Endothelial cell (in vitro differentiated cells): Measurements from ENCODE around the gene LHB. TPM values are rescaled to one million over a fixed set of nuclear protein-coding genes. Genes with fewer than 3 reads are reported as not detected.
A peak's percentile ranks its signal among the peaks of the same experiment; 100 is the strongest.

Experiments
- DNase-seq: peaks from one replicate; pipeline ENCODE4 v3.0.0; 2021; ENCODE audit warnings: low spot score
- H3K27ac Mint-ChIP-seq: one replicate; pipeline ENCODE4 v1.8.0; 2021; ENCODE audit warnings: mixed read lengths, inconsistent platforms; ENCODE audit not compliant: unreplicated experiment
- H3K27me3 Mint-ChIP-seq: one replicate; pipeline ENCODE4 v1.8.0; 2021; ENCODE audit warnings: mild to moderate bottlenecking, moderate library complexity, mixed read lengths, inconsistent platforms; ENCODE audit not compliant: unreplicated experiment
- H3K36me3 Mint-ChIP-seq: one replicate; pipeline ENCODE4 v1.8.0; 2021; ENCODE audit warnings: mild to moderate bottlenecking, low read depth, mixed read lengths, inconsistent platforms; ENCODE audit not compliant: unreplicated experiment
- H3K4me1 Mint-ChIP-seq: one replicate; pipeline ENCODE4 v1.8.0; 2021; ENCODE audit warnings: mild to moderate bottlenecking, mixed read lengths, inconsistent platforms; ENCODE audit not compliant: unreplicated experiment
- H3K4me3 Mint-ChIP-seq: one replicate; pipeline ENCODE4 v1.8.0; 2021; ENCODE audit warnings: mild to moderate bottlenecking, mixed read lengths, inconsistent platforms; ENCODE audit not compliant: unreplicated experiment
- H3K9me3 Mint-ChIP-seq: one replicate; pipeline ENCODE4 v1.8.0; 2021; ENCODE audit warnings: mixed read lengths, inconsistent platforms; ENCODE audit not compliant: unreplicated experiment
- CTCF ChIP-seq: fragments of 200-600 bp; sonication (generic); IDR thresholded peaks from one replicate; pipeline ENCODE4 v1.5.0; 2021; ENCODE audit warnings: antibody characterized with exemption; ENCODE audit not compliant: unreplicated experiment
- total RNA-seq: library from RNA; stranded (reverse); fragmentation: NEBNext Ultra II Directional; extraction: Animal tissue kit (Norgen Biotek cat#: 25700); gene quantifications from one replicate; pipeline ENCODE4 v1.2.1, GENCODE V29; 2021; ENCODE audit not compliant: unreplicated experiment

The LHB gene
- total RNA-seq, 1 donor from 2014 or later = 1.4 TPM

DNA sequence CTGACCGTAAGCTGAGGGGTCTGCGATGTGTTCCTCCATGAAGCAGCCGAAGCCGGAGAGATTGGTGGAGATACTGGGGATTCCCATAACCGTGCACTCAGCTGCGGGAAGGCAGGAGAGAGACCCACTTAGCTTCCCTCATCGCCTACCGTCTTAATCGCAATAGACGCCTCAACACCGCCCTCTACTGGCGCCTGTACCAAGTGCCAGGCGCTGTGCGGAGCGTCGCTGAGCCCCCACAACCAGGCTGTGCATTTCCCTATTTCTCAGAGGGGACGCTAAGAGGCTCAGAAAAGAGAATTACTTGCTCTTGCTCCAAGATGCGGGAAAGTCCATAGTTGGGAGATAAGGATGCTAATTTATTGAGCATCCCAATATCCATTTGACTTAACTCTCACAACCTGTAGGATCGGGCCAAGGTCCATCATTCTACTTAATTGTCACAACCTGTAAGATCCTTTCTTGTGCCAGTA lies 45.9 kb downstream of the LHB start:
- TF ChIP-seq CTCF = peak; percentile 87
- peak; percentile 89 for DNase-seq
- Mint-ChIP-seq H3K27ac (no peak overlapping the region), H3K9me3 (no peaks in the 10 kb centered on the region), H3K4me3 (no peak overlapping the region), H3K27me3 (peaks cover 7% of the 10 kb centered on the region), H3K4me1 (peaks cover 13% of the 10 kb centered on the region), H3K36me3 (peaks cover 19% of the 10 kb centered on the region)

- DNase-seq = no peak
- Mint-ChIP-seq H3K4me1 (peaks cover 20% of the 10 kb centered on the region), H3K9me3 (no peaks in the 10 kb centered on the region), H3K4me3 (peak overlapping the region; percentile 63), H3K27ac (no peak overlapping the region), H3K36me3 (peaks cover 23% of the 10 kb centered on the region), H3K27me3 (peaks cover 10% of the 10 kb centered on the region)
- TF ChIP-seq CTCF = no peak
These were observed 46.6 kb downstream of the LHB start for GRCh38 chr19:48970139-48970766.

GRCh38 chr19:48969276-48970138 lies 47.4 kb downstream of the LHB start:
- TF ChIP-seq CTCF = no peak
- H3K27me3 Mint-ChIP-seq = peaks cover 16% of the 10 kb centered on the region
- peaks cover 25% of the 10 kb centered on the region for H3K4me1 Mint-ChIP-seq
- H3K9me3 Mint-ChIP-seq = no peaks in the 10 kb centered on the region
- no peak for DNase-seq
- peak overlapping the region; percentile 63 for H3K4me3 Mint-ChIP-seq
- H3K36me3 Mint-ChIP-seq = peaks cover 23% of the 10 kb centered on the region
- H3K27ac Mint-ChIP-seq = no peak overlapping the region

DNA sequence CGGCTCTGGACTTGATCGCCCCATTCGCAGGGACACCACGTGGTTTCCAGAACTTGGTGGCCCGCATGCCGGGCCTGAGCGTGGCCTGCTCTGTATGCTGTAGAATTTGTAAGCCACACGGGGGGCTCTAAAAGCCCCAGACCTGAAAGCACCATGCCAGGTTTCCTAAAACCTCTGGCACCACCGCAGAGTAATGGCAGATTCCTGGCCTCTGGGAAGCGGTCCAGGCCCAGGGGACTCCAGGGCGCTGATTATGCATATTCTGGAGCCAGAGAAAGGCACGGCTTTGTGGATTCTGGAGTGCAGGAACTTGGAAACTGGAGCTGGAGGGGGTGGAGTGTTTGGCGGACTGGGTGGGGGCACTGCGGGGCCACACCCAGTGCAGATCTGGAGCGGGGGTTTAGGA lies 48.1 kb downstream of the LHB start:
- no peak overlapping the region for H3K4me3 Mint-ChIP-seq
- no peak for DNase-seq
- no peak for TF ChIP-seq CTCF
- peaks cover 23% of the 10 kb centered on the region for H3K36me3 Mint-ChIP-seq
- peaks cover 21% of the 10 kb centered on the region for H3K27me3 Mint-ChIP-seq
- H3K9me3 Mint-ChIP-seq = no peaks in the 10 kb centered on the region
- peaks cover 32% of the 10 kb centered on the region for H3K4me1 Mint-ChIP-seq
- no peak overlapping the region for H3K27ac Mint-ChIP-seq

GRCh38 chr19:48968179-48968661 lies 48.7 kb downstream of the LHB start:
- Mint-ChIP-seq H3K4me1 (peaks cover 36% of the 10 kb centered on the region), H3K27me3 (peaks cover 21% of the 10 kb centered on the region), H3K9me3 (no peaks in the 10 kb centered on the region), H3K36me3 (peaks cover 23% of the 10 kb centered on the region), H3K27ac (no peak overlapping the region), H3K4me3 (peak overlapping the region; percentile 78)
- TF ChIP-seq CTCF = no peak
- DNase-seq = no peak
